Measurements from ENCODE around the gene CENPA. TPM values are rescaled to one million over a fixed set of nuclear protein-coding genes. Genes with fewer than 3 reads are reported as not detected.

CENPA gene
- polyA plus RNA-seq, 2 of the 4 experiments (the other 2 are of a cell fraction): 45.7 to 46.0 TPM

DNA sequence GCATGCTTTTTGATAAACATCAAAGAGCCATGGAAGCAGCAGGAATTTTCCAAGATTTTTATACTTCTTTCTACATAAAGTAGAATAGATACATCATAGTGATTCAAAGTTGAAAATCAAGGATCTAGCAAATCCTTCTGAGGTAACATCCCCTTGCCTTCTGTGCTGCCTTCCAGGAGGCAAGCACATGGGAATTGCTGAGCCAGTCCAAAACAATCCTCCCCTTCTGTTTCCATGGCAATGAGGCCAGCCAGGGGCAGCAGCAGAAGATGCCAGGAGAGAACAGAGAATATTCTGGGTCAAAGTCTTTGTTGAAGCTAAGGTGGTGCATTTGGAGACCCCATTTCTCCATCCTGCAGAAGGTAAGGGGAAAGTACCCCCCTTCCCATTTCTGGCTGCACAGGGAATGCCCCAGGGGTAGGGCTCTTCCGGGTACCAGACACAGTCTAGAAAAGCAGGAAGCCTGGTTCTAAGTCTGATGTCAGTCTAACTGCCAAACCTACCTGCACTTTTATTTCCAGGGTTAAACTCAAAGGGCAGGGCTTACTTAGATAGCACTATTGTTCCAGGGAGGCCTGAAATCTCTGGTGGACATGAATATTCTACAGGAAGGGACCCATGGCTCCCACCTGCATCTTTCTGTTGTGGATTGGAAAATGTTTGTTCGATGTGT is 22.1 kb downstream of the CENPA start:
- H3K4me1 ChIP-seq: no peaks in the 10 kb centered on the region
- H3K4me2 ChIP-seq: no peak overlapping the region
- ChIA-PET POLR2A (interaction anchor here (0.6 kb wide), 1 partner anchor 176 kb away, joined by 3 read pairs; no protein-coding TSS in a partner anchor), CTCF (interaction anchor here (0.7 to 4.9 kb wide), 2 partner anchors 9 to 38 kb away, joined by 3 to 17 read pairs; no protein-coding TSS in a partner anchor)
- no peaks in the 10 kb centered on the region for H3K9me3 ChIP-seq
- peak; percentile 40 to 49; a peak in 3 of 6 replicates for ATAC-seq
- peak; percentile 38 for TF ChIP-seq MAFK (IDR thresholded peaks at IDR 0.05; ENCODE audit: partially characterized antibody)
- TF ChIP-seq HDAC2 (IDR thresholded peaks at IDR 0.05): no peak
- TF ChIP-seq RNF2 (IDR thresholded peaks at IDR 0.05; ENCODE audit: borderline replicate concordance, low read depth): no peak
- no peak for FAIRE-seq
- H3K4me3 ChIP-seq: no peak overlapping the region
- H3K27ac ChIP-seq: no peak overlapping the region
- DNase-seq (ENCODE audit: low read depth in 1 of 2, low spot score in 1 of 2): no peak
- WGBS (ENCODE audit: missing lambda C conversion rate): 49% methylated on average over 2 of the region's 2 CpGs

DNA sequence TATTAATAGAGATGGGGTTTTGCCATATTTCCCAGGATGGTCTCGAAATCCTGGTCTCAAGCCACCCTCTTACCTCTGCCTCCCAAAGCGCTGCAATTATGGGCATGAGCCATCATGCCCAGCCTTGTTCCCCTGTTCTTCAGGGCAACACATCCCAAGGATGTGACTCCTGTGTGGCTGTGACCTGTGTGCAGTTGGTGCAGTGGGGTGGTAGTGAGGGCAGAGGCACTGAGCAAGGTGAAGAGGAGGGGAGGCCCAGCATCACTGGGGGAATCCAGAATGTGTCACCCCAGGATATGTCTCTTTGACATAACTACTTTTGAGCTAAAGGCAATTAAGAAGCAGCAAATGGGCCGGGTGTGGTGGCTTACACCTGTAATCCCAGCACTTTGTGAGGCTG is 23.4 kb downstream of the CENPA start:
- POLR2A ChIA-PET: no interaction called here
- no peaks in the 10 kb centered on the region for H3K4me1 ChIP-seq
- ATAC-seq (no peak), FAIRE-seq (no peak), DNase-seq (ENCODE audit: low read depth in 1 of 2, low spot score in 1 of 2) (no peak)
- H3K9me3 ChIP-seq: no peaks in the 10 kb centered on the region
- no peak for TF ChIP-seq RAD21 (conservative IDR thresholded peaks at IDR 0.05 in 1 of 2, IDR thresholded peaks at IDR 0.05 in 1 of 2)
- no peak for TF ChIP-seq EP300 (IDR thresholded peaks at IDR 0.05)
- no peak for TF ChIP-seq CHD2 (IDR thresholded peaks at IDR 0.05; ENCODE audit: low read length, partially characterized antibody)
- no peak for TF ChIP-seq EHMT2 (IDR thresholded peaks at IDR 0.05; ENCODE audit: low read depth)
- TF ChIP-seq HDAC2 (IDR thresholded peaks at IDR 0.05): no peak
- no peak for TF ChIP-seq MYC (IDR thresholded peaks at IDR 0.05; ENCODE audit: borderline replicate concordance, low read length)
- no peak for TF ChIP-seq FOXS1 (CRISPR knock-in tag; IDR thresholded peaks at IDR 0.05)
- no peak for TF ChIP-seq FOSB (CRISPR knock-in tag; IDR thresholded peaks at IDR 0.05)
- TF ChIP-seq, protein P1, sequence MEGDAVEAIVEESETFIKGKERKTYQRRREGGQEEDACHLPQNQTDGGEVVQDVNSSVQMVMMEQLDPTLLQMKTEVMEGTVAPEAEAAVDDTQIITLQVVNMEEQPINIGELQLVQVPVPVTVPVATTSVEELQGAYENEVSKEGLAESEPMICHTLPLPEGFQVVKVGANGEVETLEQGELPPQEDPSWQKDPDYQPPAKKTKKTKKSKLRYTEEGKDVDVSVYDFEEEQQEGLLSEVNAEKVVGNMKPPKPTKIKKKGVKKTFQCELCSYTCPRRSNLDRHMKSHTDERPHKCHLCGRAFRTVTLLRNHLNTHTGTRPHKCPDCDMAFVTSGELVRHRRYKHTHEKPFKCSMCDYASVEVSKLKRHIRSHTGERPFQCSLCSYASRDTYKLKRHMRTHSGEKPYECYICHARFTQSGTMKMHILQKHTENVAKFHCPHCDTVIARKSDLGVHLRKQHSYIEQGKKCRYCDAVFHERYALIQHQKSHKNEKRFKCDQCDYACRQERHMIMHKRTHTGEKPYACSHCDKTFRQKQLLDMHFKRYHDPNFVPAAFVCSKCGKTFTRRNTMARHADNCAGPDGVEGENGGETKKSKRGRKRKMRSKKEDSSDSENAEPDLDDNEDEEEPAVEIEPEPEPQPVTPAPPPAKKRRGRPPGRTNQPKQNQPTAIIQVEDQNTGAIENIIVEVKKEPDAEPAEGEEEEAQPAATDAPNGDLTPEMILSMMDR (IDR thresholded peaks at IDR 0.05): no peak
- no peak for TF ChIP-seq ZC3H11A (IDR thresholded peaks at IDR 0.05)
- TF ChIP-seq, protein P2, sequence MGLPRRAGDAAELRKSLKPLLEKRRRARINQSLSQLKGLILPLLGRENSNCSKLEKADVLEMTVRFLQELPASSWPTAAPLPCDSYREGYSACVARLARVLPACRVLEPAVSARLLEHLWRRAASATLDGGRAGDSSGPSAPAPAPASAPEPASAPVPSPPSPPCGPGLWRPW (IDR thresholded peaks at IDR 0.05): no peak
- no peak for TF ChIP-seq CEBPB (IDR thresholded peaks at IDR 0.05)
- TF ChIP-seq TFCP2L1 (CRISPR knock-in tag; IDR thresholded peaks at IDR 0.05): no peak
- no peak for TF ChIP-seq NPAS2 (CRISPR knock-in tag; IDR thresholded peaks at IDR 0.05; ENCODE audit: borderline replicate concordance)
- no peak for TF ChIP-seq CBX8 (IDR thresholded peaks at IDR 0.05)
- CTCF ChIA-PET: interaction anchor here (1.0 to 4.9 kb wide), 3 partner anchors 9 to 231 kb away, joined by 3 to 17 read pairs (median 4); no protein-coding TSS in a partner anchor
- H3K4me2 ChIP-seq: no peak overlapping the region
- H3K4me3 ChIP-seq: no peak overlapping the region
- WGBS (ENCODE audit: missing lambda C conversion rate): 60% methylated on average over 3 of the region's 3 CpGs
- H3K27ac ChIP-seq: no peak overlapping the region

DNA sequence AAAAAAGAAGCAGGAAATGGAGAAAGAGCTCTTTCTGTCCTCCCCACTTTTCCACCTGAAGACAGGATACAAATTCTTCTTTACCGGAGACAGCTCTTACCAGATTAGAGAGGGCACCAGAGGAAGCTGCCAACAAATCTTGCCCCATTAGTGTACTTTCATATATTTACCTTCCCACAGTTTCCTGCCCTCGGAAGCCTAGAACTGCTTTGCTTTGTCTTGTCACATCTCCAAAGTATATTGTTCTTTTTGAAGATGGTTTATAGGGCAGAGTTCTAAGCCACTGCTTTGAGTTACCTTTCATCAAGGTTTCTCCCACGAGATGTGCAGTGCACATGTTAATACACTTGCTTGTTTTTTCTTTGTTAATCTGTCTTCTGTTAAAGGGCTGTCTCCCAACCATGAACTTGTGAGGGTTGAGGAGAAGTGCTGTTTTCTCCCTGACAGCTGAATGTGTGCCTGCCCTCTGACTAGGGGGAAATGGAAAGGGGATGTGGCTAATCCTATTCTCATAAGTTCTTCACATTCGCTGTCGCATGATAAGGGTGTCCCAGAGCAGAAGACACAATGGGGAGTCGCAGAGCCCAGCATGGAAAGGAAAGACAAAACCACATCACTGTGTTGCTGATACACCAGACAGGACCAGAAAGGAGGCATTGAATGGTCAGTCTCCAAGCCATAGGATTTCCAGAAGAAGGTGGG is 24.2 kb downstream of the CENPA start:
- Histone ChIP-seq H3K4me2 (no peak overlapping the region), H3K27ac (no peak overlapping the region), H3K9me3 (no peaks in the 10 kb centered on the region), H3K4me3 (no peak overlapping the region), H3K4me1 (no peaks in the 10 kb centered on the region)
- 74% methylated on average over 6 of the region's 6 CpGs for WGBS (ENCODE audit: missing lambda C conversion rate)
- ATAC-seq: no peak
- no peak for FAIRE-seq
- POLR2A ChIA-PET: interaction anchor here (0.6 kb wide), 1 partner anchor 46 kb away, joined by 3 read pairs; no protein-coding TSS in a partner anchor
- CTCF ChIA-PET: interaction anchor here (1.0 to 4.9 kb wide), 2 partner anchors 8 to 36 kb away, joined by 4 to 17 read pairs; no protein-coding TSS in a partner anchor
- DNase-seq (ENCODE audit: low read depth in 1 of 2, low spot score in 1 of 2): no peak
- TF ChIP-seq, protein P3, sequence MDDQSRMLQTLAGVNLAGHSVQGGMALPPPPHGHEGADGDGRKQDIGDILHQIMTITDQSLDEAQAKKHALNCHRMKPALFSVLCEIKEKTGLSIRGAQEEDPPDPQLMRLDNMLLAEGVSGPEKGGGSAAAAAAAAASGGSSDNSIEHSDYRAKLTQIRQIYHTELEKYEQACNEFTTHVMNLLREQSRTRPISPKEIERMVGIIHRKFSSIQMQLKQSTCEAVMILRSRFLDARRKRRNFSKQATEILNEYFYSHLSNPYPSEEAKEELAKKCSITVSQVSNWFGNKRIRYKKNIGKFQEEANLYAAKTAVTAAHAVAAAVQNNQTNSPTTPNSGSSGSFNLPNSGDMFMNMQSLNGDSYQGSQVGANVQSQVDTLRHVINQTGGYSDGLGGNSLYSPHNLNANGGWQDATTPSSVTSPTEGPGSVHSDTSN (IDR thresholded peaks at IDR 0.05): no peak
- TF ChIP-seq NPAS2 (CRISPR knock-in tag; IDR thresholded peaks at IDR 0.05; ENCODE audit: borderline replicate concordance) (no peak), SMC3 (IDR thresholded peaks at IDR 0.05) (no peak), HOXB13 (CRISPR knock-in tag; IDR thresholded peaks at IDR 0.05; ENCODE audit: low read depth) (no peak), HDAC2 (IDR thresholded peaks at IDR 0.05) (no peak), PHF8 (IDR thresholded peaks at IDR 0.05; ENCODE audit: borderline replicate concordance, low read depth) (no peak), EP300 (IDR thresholded peaks at IDR 0.05) (no peak), POLR2AphosphoS2 (conservative IDR thresholded peaks at IDR 0.05; ENCODE audit: low read length) (no peak), GATA3 (IDR thresholded peaks at IDR 0.05; ENCODE audit: borderline replicate concordance) (no peak), KDM1A (IDR thresholded peaks at IDR 0.05; ENCODE audit: low read depth) (no peak)

Measured in A549 (cell line).